Measurements from ENCODE around the gene KDM3B. TPM values are rescaled to one million over a fixed set of nuclear protein-coding genes. Genes with fewer than 3 reads are reported as not detected.

The KDM3B gene
- total RNA-seq, 1 donor from 2014 or later = 61.3 TPM

DNA sequence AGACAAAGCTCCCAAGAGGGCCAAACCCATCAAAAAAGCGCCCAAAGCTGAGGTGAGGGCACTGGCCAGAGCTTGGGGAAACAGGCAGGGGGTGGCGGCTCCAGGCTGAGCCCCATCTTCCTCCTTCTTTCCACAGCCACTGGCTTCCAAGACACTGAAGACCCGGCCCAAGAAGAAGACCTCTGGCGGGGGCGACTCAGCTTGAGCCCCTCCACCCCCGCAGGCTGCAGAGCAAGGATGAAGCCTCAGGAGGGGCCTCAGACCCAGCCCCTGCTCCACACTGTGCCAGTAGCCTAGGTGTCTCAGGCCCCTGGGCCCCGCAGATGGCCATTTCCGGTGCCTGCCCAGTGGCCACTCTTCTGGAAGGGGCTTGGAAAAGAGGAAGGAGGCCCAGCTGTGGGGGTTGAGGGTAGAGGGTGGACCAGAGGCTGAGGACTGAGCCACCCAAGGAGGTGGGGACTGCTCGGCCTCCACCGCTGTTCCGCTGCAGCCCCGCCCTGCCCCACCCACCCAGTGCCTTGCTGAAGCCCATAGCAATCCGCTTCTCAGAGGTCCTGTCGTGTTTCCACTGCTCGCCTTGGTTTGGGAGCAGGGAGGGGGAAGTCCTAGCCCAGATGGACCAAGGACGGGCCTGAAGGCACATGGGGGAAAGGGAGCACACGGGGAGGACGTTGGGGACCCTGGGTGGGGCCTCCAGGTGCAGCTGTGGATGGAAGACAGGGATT is 93.2 kb downstream of the KDM3B start:
- intact Hi-C loops (cut with micrococcal nuclease) = no loop called here

DNA sequence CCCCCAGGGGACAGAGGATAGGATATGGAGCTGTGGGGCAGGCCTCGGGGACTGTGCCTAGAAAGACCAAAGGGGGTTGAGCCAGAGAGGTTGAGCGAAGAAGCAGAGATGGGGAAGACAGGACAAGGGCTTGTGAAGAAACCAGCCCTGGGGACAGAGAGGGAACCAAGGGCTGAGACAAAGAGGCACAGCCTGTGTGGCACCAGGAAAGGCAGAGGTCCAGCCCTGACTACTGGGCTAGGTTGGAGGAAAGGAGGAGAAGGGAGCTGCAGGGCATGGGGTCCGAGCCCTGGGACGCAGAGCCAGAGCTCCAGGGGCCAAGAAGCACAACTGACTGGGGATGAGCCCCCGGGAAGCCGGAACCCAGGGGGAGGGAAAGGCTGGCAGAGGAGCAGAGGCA is 95.6 kb downstream of the KDM3B start:
- intact Hi-C loops (cut with micrococcal nuclease) = no loop called here

DNA sequence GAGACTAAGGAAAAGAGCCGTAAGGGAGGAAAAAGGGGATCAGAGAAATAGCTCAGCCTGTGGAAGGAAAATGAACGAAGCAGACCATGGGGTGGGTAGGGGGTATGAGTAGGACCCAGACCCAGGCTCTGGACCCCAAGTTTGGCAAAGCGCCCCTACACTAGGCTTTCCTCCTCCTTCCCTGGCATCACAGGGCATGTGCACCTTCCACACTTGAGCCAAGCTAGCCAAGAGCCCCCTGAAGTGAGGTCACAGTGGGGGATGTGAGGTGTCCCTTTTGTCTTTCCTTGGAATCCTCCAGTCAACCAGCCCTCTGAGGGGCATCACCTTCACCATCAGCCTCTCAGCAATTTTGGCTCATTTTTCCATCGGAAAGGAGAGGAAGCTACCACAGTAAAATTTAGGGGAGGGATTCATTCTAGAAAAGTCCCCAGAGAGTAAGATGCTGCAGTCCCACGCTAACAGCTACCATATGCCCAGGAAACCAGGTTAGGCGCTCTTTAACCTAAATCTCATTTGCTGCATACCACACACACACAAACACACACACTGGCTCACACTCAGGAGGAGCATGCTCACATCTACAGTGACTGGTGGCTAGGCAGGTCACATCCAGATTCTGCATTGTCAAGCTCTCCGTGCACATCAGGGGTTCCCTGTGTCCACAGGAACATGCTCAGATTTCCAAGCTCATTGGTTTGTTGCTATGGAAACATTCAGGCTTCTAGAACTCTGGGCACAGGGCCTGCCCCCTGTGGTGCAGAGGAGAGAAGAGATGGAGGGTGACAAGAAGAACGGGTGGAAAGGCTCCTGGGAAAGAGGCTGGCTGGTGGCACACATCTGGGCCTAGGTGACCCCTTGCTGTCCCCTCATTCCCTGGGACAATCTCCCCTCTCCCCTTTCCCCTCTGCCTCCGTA is 96.3 kb downstream of the KDM3B start:
- intact Hi-C loops (cut with micrococcal nuclease) = no loop called here

DNA sequence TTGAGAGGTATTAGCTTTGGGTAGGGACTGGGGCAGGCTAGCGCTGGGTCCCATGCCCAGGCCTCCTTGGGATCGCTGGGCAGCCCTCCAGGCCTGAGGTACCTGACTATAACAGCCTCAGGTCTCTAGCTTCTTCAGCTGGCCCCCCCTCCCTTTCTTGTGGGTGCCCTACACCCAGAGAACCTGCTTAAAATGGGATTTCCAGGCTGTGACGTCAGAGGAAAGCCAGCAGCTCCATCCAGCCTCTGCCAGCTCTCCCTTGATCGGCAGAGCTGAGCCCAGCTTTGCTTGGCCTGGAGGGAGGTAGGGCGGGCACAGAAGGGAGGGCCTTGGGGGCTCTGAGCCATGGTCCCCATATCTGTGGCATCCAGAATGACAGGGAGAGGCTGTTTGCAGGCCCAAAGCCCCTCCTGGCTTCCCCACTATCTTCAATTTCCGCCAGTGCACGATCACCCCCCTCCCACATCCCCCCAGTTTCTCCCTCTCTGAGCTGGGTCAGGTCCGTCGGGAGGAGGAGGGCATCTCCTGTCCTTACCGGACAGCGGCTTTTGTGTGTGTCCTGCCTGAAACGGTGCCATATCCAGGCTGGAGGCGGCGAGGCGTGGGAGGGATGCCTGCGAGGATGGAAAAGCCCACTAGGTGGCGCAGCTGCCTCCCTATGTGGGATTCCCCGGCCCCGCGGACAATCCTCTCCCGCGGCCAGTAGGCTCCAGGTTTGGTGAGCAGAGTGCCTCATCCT is 97.2 kb downstream of the KDM3B start:
- intact Hi-C loops (cut with micrococcal nuclease) = loop anchor here (1.0 kb wide), 1 partner anchor 54 kb away; no protein-coding TSS in a partner anchor

DNA sequence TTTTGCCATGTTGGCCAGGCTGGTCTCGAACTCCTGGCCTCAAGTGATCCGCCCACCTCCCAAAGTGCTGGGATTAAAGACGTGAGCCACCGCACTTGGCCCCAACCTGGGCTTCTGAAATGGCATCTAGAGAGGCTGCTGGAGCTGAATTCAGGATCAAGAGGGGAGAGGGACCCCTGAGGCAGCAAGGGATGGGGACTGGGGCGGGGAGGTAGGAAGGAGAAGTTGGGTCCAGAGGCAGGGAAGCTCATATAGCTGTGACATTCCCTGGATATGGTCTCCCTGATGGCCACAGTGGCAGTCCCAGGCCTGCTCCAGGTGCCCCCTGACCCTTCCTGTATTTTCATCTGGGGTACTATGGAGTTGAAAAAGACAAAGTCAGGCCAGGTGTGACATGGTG is 98.5 kb downstream of the KDM3B start:
- intact Hi-C loops (cut with micrococcal nuclease) = loop anchor here (1.0 kb wide), 1 partner anchor 52 kb away; no protein-coding TSS in a partner anchor

DNA sequence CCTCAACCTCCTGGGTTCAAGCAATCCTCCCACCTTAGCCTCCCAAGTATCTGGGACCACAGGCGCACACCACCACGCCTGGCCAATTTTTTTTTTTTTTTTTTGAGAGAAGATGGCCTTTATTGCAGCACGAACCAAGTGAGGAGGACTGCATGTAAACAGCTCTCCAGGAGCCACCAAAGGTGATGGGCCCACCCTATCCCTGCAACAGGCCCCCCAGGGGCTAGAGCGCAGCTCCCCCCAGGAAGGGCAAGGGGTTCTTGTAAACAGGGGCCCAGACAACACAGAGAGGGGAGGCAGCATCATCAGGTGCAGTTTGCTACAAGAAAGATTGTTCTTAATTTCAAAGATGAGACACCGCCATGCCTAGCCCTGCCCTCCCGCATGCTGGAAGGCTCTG is 100.2 kb downstream of the KDM3B start:
- intact Hi-C loops (cut with micrococcal nuclease) = no loop called here

DNA sequence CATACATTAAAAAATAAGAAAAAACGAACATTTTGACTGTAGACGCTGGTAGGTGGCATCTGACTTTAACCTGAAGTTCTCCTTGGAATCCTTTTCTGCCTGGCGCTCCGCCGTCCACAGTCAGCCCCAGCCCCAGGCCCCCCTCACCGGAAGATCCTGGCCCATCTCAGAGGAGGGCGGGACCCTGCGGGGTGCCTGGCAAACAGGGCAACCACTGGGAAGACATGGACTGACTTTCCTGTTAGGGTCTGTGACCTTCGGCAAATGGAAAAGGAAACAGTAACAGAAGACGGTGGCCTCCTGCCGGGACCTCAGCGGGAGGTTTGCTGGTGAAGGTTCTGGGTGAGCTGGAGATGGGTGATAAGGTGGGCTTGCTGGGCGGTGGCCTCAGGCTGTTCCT is 101.1 kb downstream of the KDM3B start:
- intact Hi-C loops (cut with micrococcal nuclease) = no loop called here

DNA sequence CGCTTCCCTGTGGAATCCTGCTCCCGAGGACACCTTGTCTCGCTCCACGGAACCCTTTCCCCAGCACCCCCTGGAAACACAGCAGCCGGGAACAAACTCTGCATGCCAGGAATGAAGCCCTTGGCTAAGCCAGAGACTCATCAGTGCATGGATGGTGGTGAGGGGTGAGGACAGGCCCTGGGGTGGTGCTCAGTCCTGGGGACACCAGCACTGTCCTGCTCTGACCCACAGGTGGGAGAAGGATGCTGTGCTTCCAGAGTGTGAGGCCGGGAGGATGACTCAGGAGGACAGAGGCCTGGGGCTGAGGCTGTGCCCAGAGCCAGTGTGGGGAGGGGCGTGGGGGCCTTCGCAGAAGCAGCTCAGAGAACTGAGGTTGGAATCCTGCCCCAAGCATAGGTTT is 101.6 kb downstream of the KDM3B start:
- intact Hi-C loops (cut with micrococcal nuclease) = no loop called here

DNA sequence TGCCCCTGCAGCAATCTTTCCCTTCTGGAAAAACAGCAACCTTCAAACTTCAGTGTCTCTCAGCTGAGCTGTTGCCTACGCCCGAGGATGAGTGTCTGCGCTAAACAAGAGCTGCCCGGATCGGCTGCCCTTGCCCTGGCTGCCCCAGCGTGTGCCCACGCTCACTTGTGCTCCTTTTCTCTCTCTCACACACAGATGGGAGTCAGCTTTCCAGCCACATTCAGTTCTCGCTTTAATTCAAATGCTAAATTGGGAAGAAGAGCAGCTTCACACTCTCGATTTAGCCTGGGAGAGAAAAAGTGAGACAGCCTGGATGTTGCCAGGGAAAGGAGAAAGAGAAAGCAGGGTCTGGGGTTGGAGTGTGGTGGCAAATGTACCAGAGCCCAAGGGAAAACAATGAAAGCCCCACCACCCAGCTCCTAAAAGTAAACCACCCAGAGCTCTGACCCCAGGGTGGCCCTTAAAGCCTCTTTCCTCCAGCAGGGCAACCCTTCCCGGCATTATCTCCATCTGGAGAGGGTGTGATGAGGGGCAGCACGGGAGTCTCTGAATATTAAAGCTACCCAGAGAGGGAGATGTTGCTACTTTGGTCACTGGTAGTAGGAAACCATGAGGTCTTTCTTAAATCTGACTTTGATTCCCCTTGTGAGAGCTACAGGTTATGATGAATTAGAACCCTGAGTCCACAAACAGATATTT is 102.9 kb downstream of the KDM3B start:
- intact Hi-C loops (cut with micrococcal nuclease) = no loop called here

DNA sequence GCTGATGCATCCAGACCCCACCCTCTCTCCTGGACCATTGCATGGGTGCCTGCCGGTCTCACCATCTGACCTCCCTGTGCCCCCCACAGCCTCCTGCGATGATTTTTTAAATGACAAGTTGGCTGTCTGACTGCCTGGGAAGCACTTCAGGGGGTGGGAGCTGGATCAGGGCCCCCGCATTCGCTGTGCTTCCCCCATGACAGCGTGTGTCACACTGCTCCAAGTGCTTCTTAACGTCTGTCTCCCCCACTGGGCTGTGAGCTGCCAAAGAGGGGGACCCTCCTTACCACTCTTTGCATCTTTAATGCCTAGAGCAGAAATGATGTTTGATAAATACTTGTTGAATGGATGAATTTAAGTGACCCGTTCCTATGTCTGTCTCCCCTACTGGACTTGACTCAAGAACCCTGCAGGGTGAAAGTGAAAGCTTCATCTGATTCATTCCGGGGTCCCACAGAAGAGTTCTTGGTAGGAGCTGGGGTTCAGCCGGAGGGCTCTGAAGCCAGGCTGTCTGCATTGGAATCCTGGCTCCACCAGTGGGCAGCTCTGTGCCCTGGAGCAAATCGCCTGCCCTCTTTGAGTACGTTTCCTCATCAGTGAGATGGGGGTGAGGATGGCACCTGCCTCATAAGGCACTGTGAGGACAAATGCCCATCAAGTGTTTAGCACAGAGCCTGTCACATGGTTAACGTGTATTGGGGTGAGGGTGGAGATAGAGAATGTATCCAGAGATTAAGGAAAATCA is 105.2 kb downstream of the KDM3B start:
- intact Hi-C loops (cut with micrococcal nuclease) = no loop called here

DNA sequence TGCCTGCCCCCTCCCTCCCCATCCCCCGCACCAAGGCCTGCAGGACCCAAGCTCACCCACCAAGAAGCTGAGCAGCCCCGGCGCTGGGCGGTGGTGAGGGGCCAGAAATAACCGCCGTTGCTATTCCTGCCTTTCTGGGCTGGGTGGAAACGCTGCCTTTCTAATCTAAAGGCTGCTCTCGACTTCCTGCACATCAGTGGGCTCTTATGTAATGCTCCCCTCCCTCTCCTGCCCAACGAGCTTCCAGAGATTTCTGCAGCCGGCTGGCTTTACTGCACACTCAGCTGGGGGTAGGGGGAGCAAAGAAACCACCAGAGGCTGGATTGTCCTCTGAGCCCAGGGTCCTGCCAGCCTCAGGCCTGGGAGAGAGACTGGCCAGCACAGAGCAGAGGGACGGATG is 105.9 kb downstream of the KDM3B start:
- intact Hi-C loops (cut with micrococcal nuclease) = no loop called here

DNA sequence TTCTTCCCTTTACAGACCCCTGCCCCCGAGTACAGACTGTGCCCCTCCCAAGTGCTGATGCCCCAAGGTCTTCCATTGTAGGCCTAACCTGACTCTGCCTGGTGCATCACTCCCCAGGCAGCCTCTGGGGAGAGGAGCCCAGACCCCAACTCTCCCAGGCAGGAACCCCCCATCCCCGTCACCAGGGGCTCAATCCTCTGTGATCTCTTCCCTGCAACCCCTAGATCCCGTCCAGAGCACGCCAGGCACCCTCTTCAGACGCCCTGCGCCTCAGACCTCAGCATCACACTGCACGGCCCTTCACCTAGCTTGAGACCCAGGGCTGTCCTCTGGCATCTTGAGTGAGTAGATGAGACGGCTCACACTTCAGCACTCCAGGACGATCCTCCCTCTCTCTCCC is 106.4 kb downstream of the KDM3B start:
- intact Hi-C loops (cut with micrococcal nuclease) = loop anchor here (1.0 kb wide), 1 partner anchor 84 kb away; the partner anchor contains the start of gene ETF1

DNA sequence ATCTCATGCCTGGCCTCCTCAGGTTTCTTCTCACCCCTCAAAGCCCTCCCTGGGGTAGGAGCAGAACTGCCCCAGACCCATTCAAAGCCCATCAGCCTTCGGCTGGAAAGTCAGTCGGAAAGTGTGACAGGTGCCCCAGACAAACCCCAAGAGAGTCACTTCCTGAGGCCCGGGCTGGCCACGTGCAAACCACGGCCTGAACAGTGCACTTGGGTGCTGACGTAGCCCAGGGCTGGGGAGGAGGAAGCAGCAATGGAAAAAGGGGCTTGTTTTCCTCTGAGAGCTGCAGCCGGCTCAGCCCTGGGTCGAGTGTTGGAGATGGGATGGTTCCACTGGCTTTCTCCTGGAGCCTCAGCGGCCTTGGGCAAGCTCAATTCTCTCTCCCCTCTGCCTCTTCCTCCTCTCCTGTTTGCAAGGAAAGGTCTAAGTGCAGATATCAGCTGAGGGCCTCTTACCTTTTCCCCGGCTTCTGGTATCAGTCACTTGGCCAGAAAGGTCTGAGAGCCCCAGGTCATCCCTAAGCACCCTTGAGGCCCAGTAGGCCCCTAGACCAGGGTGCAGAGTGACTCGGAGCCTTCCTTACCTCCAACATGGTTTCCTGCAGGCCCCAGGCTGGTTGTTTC is 106.9 kb downstream of the KDM3B start:
- intact Hi-C loops (cut with micrococcal nuclease) = loop anchor here (1.0 kb wide), 1 partner anchor 84 kb away; the partner anchor contains the start of gene ETF1

DNA sequence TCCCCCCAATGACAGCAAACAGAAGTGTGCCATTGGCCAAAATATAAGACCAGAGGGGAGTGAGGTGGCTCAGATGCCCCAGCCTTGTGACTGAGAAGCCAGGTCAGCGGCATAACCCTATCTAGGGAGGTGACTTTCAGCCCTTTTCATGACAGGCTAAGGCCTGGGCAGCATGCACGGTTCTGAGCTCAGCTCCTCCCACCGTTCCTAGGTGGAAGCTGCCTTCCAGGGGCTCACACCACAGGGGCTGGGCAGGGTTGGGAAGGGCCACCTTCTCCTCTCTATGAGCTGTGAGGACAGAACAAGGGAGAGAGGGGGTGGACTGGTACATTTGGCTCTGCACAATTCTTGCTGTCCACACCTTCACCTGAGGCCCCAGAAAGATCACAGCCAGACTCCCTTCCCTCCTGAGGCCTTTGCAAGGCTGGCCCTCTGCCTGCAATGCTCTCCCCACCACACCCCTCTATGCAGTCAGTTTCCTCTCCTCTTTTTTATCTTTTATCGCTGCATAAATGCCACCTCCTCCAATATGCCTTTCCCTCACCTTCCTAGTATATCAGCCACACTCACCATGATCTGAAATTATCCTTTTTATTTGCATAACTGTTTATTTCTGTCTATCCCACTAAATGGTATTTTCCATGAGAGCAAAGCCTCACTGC is 107.7 kb downstream of the KDM3B start:
- intact Hi-C loops (cut with micrococcal nuclease) = loop anchor here (10.0 kb wide), 4 partner anchors 705 to 1105 kb away; partner anchors contain the start of genes HNRNPA0, MATR3, SPATA24 and UBE2D2

DNA sequence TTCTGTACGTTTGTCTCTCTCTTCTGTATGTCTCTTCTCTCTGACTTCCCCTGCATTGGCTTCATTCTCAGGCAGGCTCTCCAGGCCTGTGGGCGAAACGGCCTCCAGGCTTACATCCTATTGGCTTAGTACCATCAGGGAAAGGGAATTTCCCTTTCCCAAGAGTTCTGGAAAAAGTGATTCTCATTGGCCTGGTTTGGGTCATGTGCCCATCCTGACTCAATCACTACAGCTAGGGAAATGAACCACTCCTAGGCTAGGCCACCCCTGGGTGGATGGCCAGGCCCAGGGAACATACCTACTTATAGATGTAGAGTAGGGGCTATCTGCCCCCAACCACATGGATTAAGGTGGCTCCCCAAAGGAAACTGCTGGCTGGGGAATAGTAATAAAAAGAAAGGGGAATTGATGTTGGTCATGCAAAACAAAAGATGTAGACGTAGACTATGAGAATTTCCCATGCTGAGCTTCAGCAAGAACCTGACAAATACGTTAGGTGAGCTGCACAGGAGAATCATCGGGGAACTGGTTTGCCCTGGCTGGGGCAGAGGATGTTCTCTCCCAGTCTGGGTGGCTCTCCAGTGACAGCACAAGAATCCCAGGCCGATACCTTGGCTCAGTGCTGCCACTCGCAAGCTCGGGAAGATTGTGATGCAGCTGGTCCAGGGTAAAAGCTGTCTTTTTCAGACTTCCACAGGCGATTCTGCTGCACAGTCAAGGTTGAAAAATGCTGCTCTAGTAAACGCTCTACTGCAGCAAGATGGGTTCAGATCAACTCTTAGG is 109.0 kb downstream of the KDM3B start:
- intact Hi-C loops (cut with micrococcal nuclease) = loop anchor here (10.0 kb wide), 4 partner anchors 707 to 1103 kb away; partner anchors contain the start of genes HNRNPA0, MATR3, SPATA24 and UBE2D2

DNA sequence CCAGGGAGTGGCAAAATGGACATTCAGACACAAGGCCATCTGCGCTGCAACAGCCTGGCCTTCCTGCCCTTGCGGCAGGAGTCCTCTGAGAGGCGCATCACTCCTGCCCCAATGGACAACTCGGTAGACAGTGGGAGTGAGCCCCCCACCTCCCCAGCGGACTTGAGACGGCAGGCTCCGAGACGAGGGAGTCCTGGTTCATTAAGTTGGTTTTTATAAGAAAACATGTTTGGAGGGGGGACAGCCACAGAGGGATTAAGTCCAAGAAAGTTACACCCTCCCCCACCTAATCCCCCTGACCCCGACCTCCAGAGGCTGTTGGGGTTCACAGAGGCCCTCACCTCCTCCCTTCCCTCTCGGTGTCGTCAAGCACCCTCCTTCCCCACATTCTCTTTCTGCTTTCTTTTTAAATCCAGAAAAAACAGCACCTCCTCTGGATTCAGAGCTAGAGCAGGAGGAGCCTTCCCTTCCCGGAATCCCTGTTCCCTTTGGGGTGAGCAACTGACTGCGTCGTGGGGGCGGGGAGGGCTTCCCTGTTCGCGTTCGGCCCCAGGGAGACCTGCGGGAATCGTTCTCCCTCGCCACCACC is 111.0 kb downstream of the KDM3B start:
- intact Hi-C loops (cut with micrococcal nuclease) = loop anchor here (1.0 to 10.0 kb wide), 8 partner anchors 25 to 1101 kb away; partner anchors contain the start of genes CDC25C, ETF1, HNRNPA0 and MATR3

DNA sequence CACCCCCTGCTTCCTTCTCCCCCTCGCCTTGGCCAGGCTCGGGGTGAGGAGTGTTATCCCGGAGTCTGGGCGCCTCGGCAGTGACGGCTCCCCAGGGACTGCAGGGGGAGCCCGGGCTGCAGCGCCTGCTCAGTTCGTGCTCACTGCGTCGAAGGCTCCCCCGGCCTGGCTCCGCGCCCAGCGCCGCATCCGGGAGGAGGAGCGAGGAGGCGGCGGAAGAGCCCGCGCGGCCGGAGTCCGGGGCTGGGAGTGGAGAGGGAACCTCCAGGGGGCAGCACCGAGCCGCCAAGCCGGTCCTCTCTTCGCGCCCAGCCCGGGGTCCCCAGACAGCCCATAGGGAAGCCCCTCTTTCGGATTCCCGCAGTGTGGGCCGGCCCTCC is 111.5 kb downstream of the KDM3B start:
- intact Hi-C loops (cut with micrococcal nuclease) = loop anchor here (1.0 to 10.0 kb wide), 8 partner anchors 25 to 1101 kb away; partner anchors contain the start of genes CDC25C, ETF1, HNRNPA0 and MATR3
